GM23338 (cell line): Measurements from ENCODE around the gene WDR76. TPM values are rescaled to one million over a fixed set of nuclear protein-coding genes. Genes with fewer than 3 reads are reported as not detected.

ENCODE experiments used
- ATAC-seq: fragments of 200-7000 bp; cut with Tn5 transposase; 3 replicates; pipeline ENCODE4 v1.9.1; 2020
- DNase-seq: peaks from one replicate; pipeline ENCODE4 v3.0.0-alpha.2; 2015; ENCODE audit warnings: low spot score
- H2AFZ ChIP-seq: fragments of 200-600 bp; sonication (generic); 2 replicates; pipeline ENCODE4 v1.8.0; 2016; ENCODE audit warnings: antibody characterized with exemption, mild to moderate bottlenecking, moderate library complexity
- H3F3A ChIP-seq: fragments of 200-600 bp; sonication (generic); replicated peaks from 2 replicates; pipeline ENCODE4 v1.8.0; 2017; ENCODE audit warnings: antibody characterized with exemption, mixed run types, low read depth
- H3K27ac ChIP-seq: fragments of 200-600 bp; sonication (generic); 2 replicates; pipeline ENCODE4 v1.6.1; 2016; ENCODE audit warnings: low read depth
- H3K27me3 ChIP-seq: fragments of 200-600 bp; sonication (generic); 2 replicates; pipeline ENCODE4 v1.8.0; 2016; ENCODE audit warnings: mild to moderate bottlenecking, mixed run types, moderate library complexity; ENCODE audit not compliant: insufficient read depth
- H3K36me3 ChIP-seq: fragments of 200-600 bp; sonication (generic); 2 replicates; pipeline ENCODE4 v1.8.0; 2016; ENCODE audit warnings: mild to moderate bottlenecking; ENCODE audit not compliant: insufficient read depth
- H3K4me1 ChIP-seq: fragments of 200-600 bp; sonication (generic); 2 replicates; pipeline ENCODE4 v1.8.0; 2016; ENCODE audit warnings: mild to moderate bottlenecking, moderate library complexity; ENCODE audit not compliant: insufficient read depth
- H3K4me2 ChIP-seq: fragments of 200-600 bp; sonication (generic); 2 replicates; pipeline ENCODE4 v1.7.1; 2017; ENCODE audit warnings: mixed run types
- H3K4me3 ChIP-seq: fragments of 200-600 bp; sonication (generic); 2 replicates; pipeline ENCODE4 v1.6.1; 2016; ENCODE audit warnings: mixed run types
- H3K79me2 ChIP-seq: fragments of 200-600 bp; sonication (generic); replicated peaks from 2 replicates; pipeline ENCODE4 v1.8.0; 2017; ENCODE audit warnings: mild to moderate bottlenecking; ENCODE audit not compliant: insufficient read depth
- H3K9me2 ChIP-seq: fragments of 200-600 bp; sonication (generic); 2 replicates; pipeline ENCODE4 v1.8.0; 2017; ENCODE audit not compliant: insufficient read depth
- H4K20me1 ChIP-seq: fragments of 200-600 bp; sonication (generic); replicated peaks from 2 replicates; pipeline ENCODE4 v1.8.0; 2017; ENCODE audit warnings: mild to moderate bottlenecking; ENCODE audit not compliant: insufficient read depth
- H3K27ac Mint-ChIP-seq: 2 replicates; pipeline ENCODE4 v1.8.0; 2020; ENCODE audit warnings: inconsistent platforms, mild to moderate bottlenecking, moderate library complexity, mixed read lengths
- H3K27me3 Mint-ChIP-seq: 3 replicates; pipeline ENCODE4 v1.8.0; 2022; ENCODE audit warnings: low read depth, mild to moderate bottlenecking, moderate library complexity, mixed read lengths, inconsistent platforms; ENCODE audit not compliant: insufficient read depth, poor library complexity
- H3K36me3 Mint-ChIP-seq: 3 replicates; pipeline ENCODE4 v1.8.0; 2021; ENCODE audit warnings: low read depth, mild to moderate bottlenecking, inconsistent platforms, moderate library complexity, mixed read lengths
- H3K4me1 Mint-ChIP-seq: 3 replicates; pipeline ENCODE4 v1.8.0; 2020; ENCODE audit warnings: mild to moderate bottlenecking, inconsistent platforms, mixed read lengths
- H3K4me3 Mint-ChIP-seq: 3 replicates; pipeline ENCODE4 v1.8.0; 2021; ENCODE audit warnings: moderate library complexity, mild to moderate bottlenecking, inconsistent platforms, mixed read lengths
- H3K9me3 Mint-ChIP-seq: 3 replicates; pipeline ENCODE4 v1.8.0; 2020; ENCODE audit warnings: moderate library complexity, mild to moderate bottlenecking, inconsistent platforms, mixed read lengths
- CREB1 ChIP-seq: fragments of 250-450 bp; sonication (Bioruptor Pico); IDR thresholded peaks from 2 replicates; pipeline ENCODE4 v1.5.0; 2020; ENCODE audit warnings: low read depth, mild to moderate bottlenecking, moderate library complexity
- EZH2 ChIP-seq: fragments of 200-600 bp; sonication (generic); IDR thresholded peaks from one replicate; pipeline ENCODE4 v1.8.0; 2017; ENCODE audit warnings: antibody characterized with exemption, mild to moderate bottlenecking, low read depth; ENCODE audit not compliant: unreplicated experiment
- EZH2phosphoT487 ChIP-seq: fragments of 200-600 bp; sonication (generic); IDR thresholded peaks from one replicate; pipeline ENCODE4 v1.8.1; 2018; ENCODE audit warnings: antibody characterized with exemption; ENCODE audit not compliant: unreplicated experiment
- JUNB ChIP-seq: IDR thresholded peaks from one replicate; pipeline ENCODE4 v1.6.1; 2016; ENCODE audit warnings: antibody characterized with exemption; ENCODE audit not compliant: unreplicated experiment
- NANOG ChIP-seq: IDR thresholded peaks from 2 replicates; pipeline ENCODE4 v1.6.1; 2016; ENCODE audit warnings: antibody characterized with exemption, borderline replicate concordance
- POLR2AphosphoS5 ChIP-seq: IDR thresholded peaks from 2 replicates; pipeline ENCODE4 v1.6.1; 2016; ENCODE audit warnings: antibody characterized with exemption, low read depth
- STAT1 ChIP-seq: IDR thresholded peaks from one replicate; pipeline ENCODE4 v1.6.1; 2016; ENCODE audit warnings: antibody characterized with exemption; ENCODE audit not compliant: unreplicated experiment
- ZNF114 ChIP-seq: fragments of 250-450 bp; sonication (Bioruptor Pico); IDR thresholded peaks from 2 replicates; pipeline ENCODE4 v1.5.0; 2020; ENCODE audit warnings: mild to moderate bottlenecking, moderate library complexity
- ZNF331 ChIP-seq: fragments of 250-450 bp; sonication (Bioruptor Pico); IDR thresholded peaks from 2 replicates; pipeline ENCODE4 v1.5.0; 2020; ENCODE audit warnings: low read depth, mild to moderate bottlenecking, moderate library complexity
- polyA plus RNA-seq: library from polyadenylated mRNA; unstranded; fragments of >200 nt; fragmentation: Nextera tagmentation; extraction: Ambion mirVana; gene quantifications from 2 replicates; pipeline ENCODE4 v1.2.1, GENCODE V29; 2016
- total RNA-seq: library from RNA; depleted of rRNA; stranded (reverse); fragments of >200 nt; shearing (Covaris generic); gene quantifications from 2 replicates; pipeline ENCODE4 v1.2.3, GENCODE V29; 2014
- TF ChIP-seq, protein P1 (sequence below): fragments of 250-450 bp; sonication (Bioruptor Pico); IDR thresholded peaks from 2 replicates; pipeline ENCODE4 v1.5.0; 2020; ENCODE audit warnings: mild to moderate bottlenecking, moderate library complexity
- TF ChIP-seq, protein P2 (sequence below): IDR thresholded peaks from one replicate; pipeline ENCODE4 v1.6.1; 2018; ENCODE audit warnings: antibody characterized with exemption; ENCODE audit not compliant: unreplicated experiment
- TF ChIP-seq, protein P3 (sequence below): IDR thresholded peaks from 2 replicates; pipeline ENCODE4 v1.6.1; 2016; ENCODE audit warnings: antibody characterized with exemption
- TF ChIP-seq, protein P4 (sequence below), 2 experiments: fragments of 200-600 bp in 1 of 2; sonication (generic) in 1 of 2; conservative IDR thresholded peaks; 2 replicates each; pipeline versions ENCODE4 v1.5.1 to v1.6.1; 2016 to 2017; ENCODE audit warnings: antibody characterized with exemption in 2 of 2, low read depth in 2 of 2, mild to moderate bottlenecking in 2 of 2, moderate library complexity in 1 of 2

Gene WDR76
- total and polyA plus RNA-seq, 2 experiments from 2014 or later, result 9.7 to 17.8 TPM

GRCh38 chr15:43916326-43916660 is 89.5 kb downstream of the WDR76 start:
- no peak overlapping the region; the same call in 1 of the 2 replicates for H3K27ac Mint-ChIP-seq
- H3K4me2 ChIP-seq, result no peak overlapping the region
- peaks cover 29% of the 10 kb centered on the region for H3K4me1 Mint-ChIP-seq
- no peak overlapping the region for H3K4me3 ChIP-seq
- DNase-seq (no peak), ATAC-seq (no peak)
- peaks cover 3% of the 10 kb centered on the region for H3K27me3 Mint-ChIP-seq
- peaks cover 7% of the 10 kb centered on the region for H3K36me3 Mint-ChIP-seq
- no peaks in the 10 kb centered on the region for H3K36me3 ChIP-seq
- H3K27ac ChIP-seq, result no peak overlapping the region
- no peak overlapping the region for H2AFZ ChIP-seq
- H3K9me3 Mint-ChIP-seq, result no peaks in the 10 kb centered on the region
- H3K27me3 ChIP-seq, result no peaks in the 10 kb centered on the region
- no peaks in the 10 kb centered on the region for H3K9me2 ChIP-seq
- no peak for TF ChIP-seq ZNF114 (CRISPR knock-in tag)
- TF ChIP-seq, protein P1, sequence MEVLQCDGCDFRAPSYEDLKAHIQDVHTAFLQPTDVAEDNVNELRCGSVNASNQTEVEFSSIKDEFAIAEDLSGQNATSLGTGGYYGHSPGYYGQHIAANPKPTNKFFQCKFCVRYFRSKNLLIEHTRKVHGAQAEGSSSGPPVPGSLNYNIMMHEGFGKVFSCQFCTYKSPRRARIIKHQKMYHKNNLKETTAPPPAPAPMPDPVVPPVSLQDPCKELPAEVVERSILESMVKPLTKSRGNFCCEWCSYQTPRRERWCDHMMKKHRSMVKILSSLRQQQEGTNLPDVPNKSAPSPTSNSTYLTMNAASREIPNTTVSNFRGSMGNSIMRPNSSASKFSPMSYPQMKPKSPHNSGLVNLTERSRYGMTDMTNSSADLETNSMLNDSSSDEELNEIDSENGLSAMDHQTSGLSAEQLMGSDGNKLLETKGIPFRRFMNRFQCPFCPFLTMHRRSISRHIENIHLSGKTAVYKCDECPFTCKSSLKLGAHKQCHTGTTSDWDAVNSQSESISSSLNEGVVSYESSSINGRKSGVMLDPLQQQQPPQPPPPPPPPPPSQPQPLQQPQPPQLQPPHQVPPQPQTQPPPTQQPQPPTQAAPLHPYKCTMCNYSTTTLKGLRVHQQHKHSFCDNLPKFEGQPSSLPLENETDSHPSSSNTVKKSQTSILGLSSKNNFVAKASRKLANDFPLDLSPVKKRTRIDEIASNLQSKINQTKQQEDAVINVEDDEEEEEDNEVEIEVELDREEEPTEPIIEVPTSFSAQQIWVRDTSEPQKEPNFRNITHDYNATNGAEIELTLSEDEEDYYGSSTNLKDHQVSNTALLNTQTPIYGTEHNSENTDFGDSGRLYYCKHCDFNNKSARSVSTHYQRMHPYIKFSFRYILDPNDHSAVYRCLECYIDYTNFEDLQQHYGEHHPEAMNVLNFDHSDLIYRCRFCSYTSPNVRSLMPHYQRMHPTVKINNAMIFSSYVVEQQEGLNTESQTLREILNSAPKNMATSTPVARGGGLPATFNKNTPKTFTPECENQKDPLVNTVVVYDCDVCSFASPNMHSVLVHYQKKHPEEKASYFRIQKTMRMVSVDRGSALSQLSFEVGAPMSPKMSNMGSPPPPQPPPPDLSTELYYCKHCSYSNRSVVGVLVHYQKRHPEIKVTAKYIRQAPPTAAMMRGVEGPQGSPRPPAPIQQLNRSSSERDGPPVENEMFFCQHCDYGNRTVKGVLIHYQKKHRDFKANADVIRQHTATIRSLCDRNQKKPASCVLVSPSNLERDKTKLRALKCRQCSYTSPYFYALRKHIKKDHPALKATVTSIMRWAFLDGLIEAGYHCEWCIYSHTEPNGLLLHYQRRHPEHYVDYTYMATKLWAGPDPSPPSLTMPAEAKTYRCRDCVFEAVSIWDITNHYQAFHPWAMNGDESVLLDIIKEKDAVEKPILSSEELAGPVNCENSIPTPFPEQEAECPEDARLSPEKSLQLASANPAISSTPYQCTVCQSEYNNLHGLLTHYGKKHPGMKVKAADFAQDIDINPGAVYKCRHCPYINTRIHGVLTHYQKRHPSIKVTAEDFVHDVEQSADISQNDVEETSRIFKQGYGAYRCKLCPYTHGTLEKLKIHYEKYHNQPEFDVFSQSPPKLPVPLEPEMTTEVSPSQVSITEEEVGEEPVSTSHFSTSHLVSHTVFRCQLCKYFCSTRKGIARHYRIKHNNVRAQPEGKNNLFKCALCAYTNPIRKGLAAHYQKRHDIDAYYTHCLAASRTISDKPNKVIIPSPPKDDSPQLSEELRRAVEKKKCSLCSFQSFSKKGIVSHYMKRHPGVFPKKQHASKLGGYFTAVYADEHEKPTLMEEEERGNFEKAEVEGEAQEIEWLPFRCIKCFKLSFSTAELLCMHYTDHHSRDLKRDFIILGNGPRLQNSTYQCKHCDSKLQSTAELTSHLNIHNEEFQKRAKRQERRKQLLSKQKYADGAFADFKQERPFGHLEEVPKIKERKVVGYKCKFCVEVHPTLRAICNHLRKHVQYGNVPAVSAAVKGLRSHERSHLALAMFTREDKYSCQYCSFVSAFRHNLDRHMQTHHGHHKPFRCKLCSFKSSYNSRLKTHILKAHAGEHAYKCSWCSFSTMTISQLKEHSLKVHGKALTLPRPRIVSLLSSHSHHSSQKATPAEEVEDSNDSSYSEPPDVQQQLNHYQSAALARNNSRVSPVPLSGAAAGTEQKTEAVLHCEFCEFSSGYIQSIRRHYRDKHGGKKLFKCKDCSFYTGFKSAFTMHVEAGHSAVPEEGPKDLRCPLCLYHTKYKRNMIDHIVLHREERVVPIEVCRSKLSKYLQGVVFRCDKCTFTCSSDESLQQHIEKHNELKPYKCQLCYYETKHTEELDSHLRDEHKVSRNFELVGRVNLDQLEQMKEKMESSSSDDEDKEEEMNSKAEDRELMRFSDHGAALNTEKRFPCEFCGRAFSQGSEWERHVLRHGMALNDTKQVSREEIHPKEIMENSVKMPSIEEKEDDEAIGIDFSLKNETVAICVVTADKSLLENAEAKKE, result no peak
- TF ChIP-seq JUNB, result no peak
- TF ChIP-seq, protein P2, sequence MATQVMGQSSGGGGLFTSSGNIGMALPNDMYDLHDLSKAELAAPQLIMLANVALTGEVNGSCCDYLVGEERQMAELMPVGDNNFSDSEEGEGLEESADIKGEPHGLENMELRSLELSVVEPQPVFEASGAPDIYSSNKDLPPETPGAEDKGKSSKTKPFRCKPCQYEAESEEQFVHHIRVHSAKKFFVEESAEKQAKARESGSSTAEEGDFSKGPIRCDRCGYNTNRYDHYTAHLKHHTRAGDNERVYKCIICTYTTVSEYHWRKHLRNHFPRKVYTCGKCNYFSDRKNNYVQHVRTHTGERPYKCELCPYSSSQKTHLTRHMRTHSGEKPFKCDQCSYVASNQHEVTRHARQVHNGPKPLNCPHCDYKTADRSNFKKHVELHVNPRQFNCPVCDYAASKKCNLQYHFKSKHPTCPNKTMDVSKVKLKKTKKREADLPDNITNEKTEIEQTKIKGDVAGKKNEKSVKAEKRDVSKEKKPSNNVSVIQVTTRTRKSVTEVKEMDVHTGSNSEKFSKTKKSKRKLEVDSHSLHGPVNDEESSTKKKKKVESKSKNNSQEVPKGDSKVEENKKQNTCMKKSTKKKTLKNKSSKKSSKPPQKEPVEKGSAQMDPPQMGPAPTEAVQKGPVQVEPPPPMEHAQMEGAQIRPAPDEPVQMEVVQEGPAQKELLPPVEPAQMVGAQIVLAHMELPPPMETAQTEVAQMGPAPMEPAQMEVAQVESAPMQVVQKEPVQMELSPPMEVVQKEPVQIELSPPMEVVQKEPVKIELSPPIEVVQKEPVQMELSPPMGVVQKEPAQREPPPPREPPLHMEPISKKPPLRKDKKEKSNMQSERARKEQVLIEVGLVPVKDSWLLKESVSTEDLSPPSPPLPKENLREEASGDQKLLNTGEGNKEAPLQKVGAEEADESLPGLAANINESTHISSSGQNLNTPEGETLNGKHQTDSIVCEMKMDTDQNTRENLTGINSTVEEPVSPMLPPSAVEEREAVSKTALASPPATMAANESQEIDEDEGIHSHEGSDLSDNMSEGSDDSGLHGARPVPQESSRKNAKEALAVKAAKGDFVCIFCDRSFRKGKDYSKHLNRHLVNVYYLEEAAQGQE, result no peak
- TF ChIP-seq, protein P3, sequence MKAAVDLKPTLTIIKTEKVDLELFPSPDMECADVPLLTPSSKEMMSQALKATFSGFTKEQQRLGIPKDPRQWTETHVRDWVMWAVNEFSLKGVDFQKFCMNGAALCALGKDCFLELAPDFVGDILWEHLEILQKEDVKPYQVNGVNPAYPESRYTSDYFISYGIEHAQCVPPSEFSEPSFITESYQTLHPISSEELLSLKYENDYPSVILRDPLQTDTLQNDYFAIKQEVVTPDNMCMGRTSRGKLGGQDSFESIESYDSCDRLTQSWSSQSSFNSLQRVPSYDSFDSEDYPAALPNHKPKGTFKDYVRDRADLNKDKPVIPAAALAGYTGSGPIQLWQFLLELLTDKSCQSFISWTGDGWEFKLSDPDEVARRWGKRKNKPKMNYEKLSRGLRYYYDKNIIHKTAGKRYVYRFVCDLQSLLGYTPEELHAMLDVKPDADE, result no peak
- TF ChIP-seq STAT1, result no peak
- no peak for TF ChIP-seq CREB1 (CRISPR knock-in tag)
- no peak for TF ChIP-seq POLR2AphosphoS5
- TF ChIP-seq, protein P4, sequence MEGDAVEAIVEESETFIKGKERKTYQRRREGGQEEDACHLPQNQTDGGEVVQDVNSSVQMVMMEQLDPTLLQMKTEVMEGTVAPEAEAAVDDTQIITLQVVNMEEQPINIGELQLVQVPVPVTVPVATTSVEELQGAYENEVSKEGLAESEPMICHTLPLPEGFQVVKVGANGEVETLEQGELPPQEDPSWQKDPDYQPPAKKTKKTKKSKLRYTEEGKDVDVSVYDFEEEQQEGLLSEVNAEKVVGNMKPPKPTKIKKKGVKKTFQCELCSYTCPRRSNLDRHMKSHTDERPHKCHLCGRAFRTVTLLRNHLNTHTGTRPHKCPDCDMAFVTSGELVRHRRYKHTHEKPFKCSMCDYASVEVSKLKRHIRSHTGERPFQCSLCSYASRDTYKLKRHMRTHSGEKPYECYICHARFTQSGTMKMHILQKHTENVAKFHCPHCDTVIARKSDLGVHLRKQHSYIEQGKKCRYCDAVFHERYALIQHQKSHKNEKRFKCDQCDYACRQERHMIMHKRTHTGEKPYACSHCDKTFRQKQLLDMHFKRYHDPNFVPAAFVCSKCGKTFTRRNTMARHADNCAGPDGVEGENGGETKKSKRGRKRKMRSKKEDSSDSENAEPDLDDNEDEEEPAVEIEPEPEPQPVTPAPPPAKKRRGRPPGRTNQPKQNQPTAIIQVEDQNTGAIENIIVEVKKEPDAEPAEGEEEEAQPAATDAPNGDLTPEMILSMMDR (conservative IDR thresholded peaks at IDR 0.05; ENCODE audit: low read depth in 2 of 2), result no peak
- TF ChIP-seq ZNF331 (CRISPR knock-in tag), result no peak
- no peak for TF ChIP-seq NANOG
- TF ChIP-seq EZH2, result no peak
- TF ChIP-seq EZH2phosphoT487, result no peak
- no peaks in the 10 kb centered on the region; the same call in 1 of the 2 replicates for H4K20me1 ChIP-seq
- H3K4me3 Mint-ChIP-seq, result no peak overlapping the region
- no peaks in the 10 kb centered on the region for H3F3A ChIP-seq
- H3K79me2 ChIP-seq, result no peaks in the 10 kb centered on the region
- H3K4me1 ChIP-seq, result peaks cover 16% of the 10 kb centered on the region
